Measurements from ENCODE around the gene PACRG.
"Not testable (repeated sequence)": the region's sequence is repeated elsewhere in the genome, so short reads cannot be mapped to it uniquely, and the experiment has no call there.

PACRG gene

DNA sequence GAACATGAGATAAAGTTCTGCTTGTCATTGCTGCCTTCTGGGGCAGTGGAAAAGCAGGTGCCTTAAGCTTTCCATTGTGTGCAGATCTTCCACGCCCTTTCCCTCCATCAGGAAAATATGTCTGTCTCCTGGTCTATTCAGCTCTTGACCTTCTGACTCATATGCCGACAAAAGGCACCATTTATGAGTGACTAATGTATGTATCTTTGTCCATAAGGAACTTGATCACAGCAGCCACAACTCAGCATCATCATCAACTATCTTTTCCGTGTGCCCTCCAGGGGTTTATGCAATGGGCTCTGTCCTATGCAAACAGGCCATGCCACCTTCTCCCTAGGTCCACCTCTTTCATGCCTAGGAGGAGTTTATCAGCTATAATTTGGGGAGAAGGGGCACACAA is 584.1 kb downstream of the PACRG start:
- DNase-seq (ENCODE audit: low read depth, low spot score) = no peak

GRCh38 chr6:163313566-163313965 is 585.8 kb downstream of the PACRG start:
- no peak for DNase-seq (ENCODE audit: low read depth, low spot score)

GRCh38 chr6:163313981-163314380 is 586.2 kb downstream of the PACRG start:
- DNase-seq (ENCODE audit: low read depth, low spot score) = no peak

DNA sequence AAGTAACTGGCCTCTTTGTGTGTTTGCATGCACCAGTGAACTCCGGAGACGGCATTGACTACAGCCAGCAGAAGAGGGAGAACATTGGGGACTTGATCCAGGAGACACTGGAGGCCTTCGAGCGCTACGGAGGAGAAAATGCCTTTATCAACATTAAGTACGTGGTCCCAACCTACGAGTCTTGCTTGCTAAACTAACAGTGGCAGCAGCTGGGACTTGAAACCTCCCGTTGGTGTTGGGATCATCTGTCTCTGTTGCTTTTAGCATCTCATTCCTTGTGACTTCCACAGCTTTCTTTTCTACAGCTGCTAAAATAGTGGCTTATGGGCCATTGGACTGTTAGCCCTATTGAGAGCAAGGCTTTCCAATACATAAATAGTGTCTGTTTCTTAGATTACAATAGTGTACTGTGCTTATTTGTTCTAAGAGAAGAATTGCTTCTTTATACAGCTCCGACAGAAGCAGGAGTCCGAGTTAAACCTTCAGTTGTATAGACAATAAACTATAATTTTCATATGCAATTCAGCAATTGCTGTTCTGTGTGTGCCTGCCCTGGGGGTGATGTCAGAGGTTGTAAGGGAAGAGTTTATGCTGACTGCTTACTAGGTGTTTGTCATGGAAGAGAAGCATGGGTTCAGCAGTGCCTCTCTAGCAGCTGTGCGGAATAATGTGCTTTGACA is 587.2 kb downstream of the PACRG start:
- DNase-seq (ENCODE audit: low read depth, low spot score) = no peak

DNA sequence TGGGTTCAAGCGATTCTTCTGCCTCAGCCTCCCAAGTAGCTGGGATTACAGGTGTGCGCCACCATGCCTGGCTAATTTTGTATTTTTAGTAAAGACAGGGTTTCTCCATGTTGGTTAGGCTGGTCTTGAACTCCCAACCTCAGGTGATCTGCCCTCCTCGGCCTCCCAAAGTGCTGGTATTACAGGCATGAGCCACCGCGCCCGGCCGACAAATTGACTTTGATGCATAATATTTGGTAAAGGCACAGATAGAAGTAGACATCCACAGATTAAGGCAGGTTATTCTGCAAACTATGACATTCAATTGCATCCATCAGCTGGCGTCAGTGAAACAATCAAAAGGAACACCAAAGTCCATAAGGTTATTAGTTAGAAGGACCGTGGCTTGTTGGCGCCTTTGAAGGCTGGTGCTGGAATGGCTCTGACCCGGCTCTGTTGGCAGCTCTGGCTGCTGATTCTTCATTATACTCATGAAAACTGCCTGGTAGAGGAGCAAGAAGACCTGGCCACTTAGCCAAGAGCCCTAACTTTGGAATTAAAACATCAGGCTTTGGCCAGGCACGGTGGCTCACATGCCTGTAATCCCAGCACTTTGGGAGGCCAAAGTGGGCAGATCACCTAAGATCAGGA is 589.2 kb downstream of the PACRG start:
- DNase-seq (ENCODE audit: low read depth, low spot score) = not testable (repeated sequence)

- DNase-seq (ENCODE audit: low read depth, low spot score) = no peak
These were observed 590.5 kb downstream of the PACRG start for GRCh38 chr6:163318071-163318786.

GRCh38 chr6:163319609-163320366 is 592.0 kb downstream of the PACRG start:
- no peak for DNase-seq (ENCODE audit: low read depth, low spot score)

GRCh38 chr6:163320402-163320801 is 592.6 kb downstream of the PACRG start:
- DNase-seq (ENCODE audit: low read depth, low spot score) = no peak

GRCh38 chr6:163320804-163321203 is 593.0 kb downstream of the PACRG start:
- no peak for DNase-seq (ENCODE audit: low read depth, low spot score)

DNA sequence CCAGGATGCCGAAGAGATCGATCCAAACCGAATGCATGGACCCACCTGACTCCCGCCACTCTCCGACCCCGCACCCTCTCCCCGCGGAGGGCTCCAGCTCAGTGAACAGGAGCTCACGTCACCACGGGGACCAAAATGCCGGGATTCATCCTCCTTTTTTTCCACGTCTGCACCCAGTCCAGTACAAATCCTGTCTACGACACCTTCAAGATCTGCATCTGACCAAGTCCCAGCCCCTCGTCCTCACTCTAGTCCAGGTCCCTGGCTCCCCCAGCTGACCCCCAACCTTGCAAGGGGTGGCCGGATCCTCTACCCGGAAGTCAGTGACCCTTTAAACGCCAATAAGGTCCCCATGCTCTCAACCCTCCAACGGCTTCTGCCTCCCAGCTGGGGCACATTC is 593.9 kb downstream of the PACRG start:
- DNase-seq (ENCODE audit: low read depth, low spot score) = no peak

DNA sequence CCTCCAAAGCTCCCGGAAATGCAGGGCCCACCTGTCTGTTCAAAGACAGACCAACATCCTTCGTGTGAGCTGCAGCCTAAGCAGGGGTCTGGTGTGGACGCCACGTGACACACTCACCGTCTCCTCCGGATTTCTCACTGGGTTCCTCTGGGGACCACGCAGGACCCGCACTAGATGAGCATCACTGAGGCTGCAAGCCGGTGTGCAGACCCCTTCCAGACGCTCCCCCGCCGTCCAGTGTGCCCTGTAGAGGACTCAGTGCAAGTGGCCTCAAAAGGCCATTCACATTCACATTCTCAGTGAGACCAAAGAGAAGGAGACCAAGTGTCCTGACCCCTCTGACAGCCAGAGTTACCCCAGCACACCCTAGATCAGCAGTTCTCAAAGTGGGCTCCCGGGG is 595.5 kb downstream of the PACRG start:
- no peak for DNase-seq (ENCODE audit: low read depth, low spot score)

- no peak for DNase-seq (ENCODE audit: low read depth, low spot score)
These were observed 595.9 kb downstream of the PACRG start for GRCh38 chr6:163323705-163324104.

GRCh38 chr6:163324326-163324687 is 596.5 kb downstream of the PACRG start:
- DNase-seq (ENCODE audit: low read depth, low spot score) = no peak

DNA sequence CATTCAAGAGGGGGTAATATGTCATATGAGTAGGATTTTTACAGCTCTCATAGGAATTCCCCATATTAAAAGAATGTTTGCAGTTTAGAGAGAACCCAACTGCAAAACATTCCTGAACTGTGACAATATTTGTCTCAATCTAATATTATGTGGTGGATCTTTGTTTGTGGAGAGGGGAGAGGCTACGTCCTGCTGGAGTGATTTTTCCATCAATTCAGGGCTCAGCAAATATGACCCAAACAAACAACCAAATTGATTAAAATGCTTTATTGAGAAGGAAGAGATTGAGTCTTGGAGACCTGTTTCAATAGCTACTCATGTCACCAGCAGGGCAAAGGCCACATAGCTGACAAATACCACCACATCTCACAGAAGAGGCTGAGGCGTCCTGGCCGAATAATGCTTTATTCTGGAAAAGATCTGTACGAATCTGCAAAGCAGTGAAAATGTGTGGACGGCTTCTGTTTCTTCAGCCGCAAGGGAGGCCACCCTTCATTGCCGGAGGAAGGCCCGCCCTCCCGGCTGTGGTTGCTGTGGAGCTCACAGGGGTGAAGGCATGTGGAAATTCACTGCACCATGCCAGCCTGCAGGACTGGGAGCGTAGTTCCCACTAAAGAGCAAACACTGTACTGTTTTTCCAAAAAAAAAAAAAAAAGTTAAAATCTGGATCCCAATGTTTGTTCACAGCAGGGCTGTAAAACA is 597.1 kb downstream of the PACRG start:
- DNase-seq (ENCODE audit: low read depth, low spot score) = peak; percentile 60

DNA sequence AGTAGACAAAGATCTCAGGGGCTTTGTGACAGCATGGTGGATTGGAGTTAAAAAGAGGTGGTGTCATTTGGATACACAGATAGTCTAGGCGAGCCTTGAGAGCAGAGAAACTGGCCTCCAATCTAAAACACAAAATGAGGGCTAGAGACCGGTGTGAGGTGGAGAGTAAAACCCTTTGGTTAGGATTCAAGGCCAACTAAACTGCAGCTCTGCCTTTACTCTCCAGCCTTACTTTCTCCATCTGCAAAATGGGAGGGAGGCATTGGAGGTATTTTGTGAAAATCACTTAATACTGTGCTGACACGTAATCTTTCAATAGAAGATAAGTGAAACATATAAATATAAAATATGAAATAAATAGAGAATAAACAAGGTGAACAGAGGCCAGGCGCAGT is 597.6 kb downstream of the PACRG start:
- no peak for DNase-seq (ENCODE audit: low read depth, low spot score)

- DNase-seq (ENCODE audit: low read depth, low spot score) = no peak
These were observed 599.5 kb downstream of the PACRG start for GRCh38 chr6:163327165-163327880.

DNA sequence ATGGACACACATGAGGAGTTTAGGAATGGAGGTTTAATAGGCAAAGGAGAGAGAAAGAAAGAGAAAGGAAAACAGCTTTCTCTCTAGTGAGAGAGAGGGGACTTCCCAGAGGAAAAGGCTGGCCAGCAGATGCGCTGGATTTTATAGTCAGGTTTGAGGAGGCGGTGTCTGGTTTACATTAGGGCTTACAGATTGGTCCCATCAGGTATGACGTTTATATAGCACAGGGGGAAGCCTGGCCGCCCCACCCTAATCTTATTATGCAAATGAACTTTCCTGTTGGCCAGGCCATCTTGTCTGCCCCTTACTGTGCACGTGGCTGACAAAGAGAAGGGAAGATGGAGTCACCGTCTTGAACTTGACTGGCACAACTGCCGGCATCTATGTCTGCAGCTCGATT is 600.1 kb downstream of the PACRG start:
- no peak for DNase-seq (ENCODE audit: low read depth, low spot score)

GRCh38 chr6:163328411-163328810 is 600.6 kb downstream of the PACRG start:
- no peak for DNase-seq (ENCODE audit: low read depth, low spot score)

GRCh38 chr6:163329991-163330390 is 602.2 kb downstream of the PACRG start:
- DNase-seq (ENCODE audit: low read depth, low spot score) = peak; percentile 83

DNA sequence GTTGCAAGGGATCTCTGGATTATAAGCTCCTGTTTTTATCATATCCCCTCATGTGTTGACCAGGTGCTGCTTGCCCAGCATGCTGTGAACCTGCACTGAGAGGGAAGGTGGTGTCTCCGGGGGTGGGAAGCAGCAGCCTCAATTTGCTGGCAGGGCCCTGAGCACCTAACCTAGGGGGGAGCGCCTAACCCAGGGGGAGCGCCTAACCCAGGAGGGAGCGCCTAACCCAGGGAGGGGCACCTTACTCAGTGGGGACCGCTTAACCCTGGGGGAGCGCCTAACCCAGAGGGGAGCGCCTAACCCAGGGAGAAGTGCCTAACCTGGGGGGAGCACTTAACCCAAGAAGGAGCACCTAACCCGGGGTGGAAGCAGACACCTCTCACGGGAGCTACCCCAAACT is 603.5 kb downstream of the PACRG start:
- DNase-seq (ENCODE audit: low read depth, low spot score) = no peak

- DNase-seq (ENCODE audit: low read depth, low spot score) = no peak
These were observed 604.8 kb downstream of the PACRG start for GRCh38 chr6:163332575-163332974.
